Breast epithelium (tissue), 3 donors: Measurements from ENCODE around the gene CELF1.

Source experiments
- POLR2A ChIP-seq: fragments of 450-650 bp; IDR thresholded peaks from one replicate; pipeline ENCODE4 v1.6.1; 2016; ENCODE audit warnings: antibody characterized with exemption, mild to moderate bottlenecking, moderate library complexity
- POLR2AphosphoS5 ChIP-seq, 3 donors: sonication (generic); formaldehyde crosslinking; IDR thresholded peaks; one replicate each; pipeline ENCODE4 v1.6.1; 2017; ENCODE audit warnings: antibody characterized with exemption in 3 of 3
- TF ChIP-seq, protein P1 (sequence below), 3 donors: fragments of 450-650 bp; IDR thresholded peaks; one replicate each; pipeline ENCODE4 v1.5.1; 2016 to 2017; ENCODE audit warnings: antibody characterized with exemption in 3 of 3, mild to moderate bottlenecking in 3 of 3, moderate library complexity in 3 of 3

DNA sequence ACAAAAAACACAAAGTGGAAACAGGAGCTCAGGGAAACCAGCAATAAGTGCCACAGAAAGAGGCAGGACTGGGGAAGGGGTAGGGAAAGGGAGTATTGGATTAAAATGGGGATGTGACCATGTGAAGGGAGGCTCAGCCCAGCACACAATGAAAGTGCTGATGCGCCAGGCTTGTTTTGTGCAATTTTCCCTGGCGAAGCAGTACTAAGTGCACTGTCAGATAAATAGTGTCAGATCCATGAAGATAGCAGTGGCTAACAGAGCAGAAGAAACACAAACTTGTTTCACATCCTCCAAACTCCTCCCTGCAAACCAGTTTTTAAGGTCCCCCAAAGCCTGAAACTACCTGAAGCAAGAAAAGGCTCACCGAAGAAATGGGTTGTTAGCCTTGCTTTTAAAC is 53.3 kb downstream of the CELF1 start:
- TF ChIP-seq, protein P1, sequence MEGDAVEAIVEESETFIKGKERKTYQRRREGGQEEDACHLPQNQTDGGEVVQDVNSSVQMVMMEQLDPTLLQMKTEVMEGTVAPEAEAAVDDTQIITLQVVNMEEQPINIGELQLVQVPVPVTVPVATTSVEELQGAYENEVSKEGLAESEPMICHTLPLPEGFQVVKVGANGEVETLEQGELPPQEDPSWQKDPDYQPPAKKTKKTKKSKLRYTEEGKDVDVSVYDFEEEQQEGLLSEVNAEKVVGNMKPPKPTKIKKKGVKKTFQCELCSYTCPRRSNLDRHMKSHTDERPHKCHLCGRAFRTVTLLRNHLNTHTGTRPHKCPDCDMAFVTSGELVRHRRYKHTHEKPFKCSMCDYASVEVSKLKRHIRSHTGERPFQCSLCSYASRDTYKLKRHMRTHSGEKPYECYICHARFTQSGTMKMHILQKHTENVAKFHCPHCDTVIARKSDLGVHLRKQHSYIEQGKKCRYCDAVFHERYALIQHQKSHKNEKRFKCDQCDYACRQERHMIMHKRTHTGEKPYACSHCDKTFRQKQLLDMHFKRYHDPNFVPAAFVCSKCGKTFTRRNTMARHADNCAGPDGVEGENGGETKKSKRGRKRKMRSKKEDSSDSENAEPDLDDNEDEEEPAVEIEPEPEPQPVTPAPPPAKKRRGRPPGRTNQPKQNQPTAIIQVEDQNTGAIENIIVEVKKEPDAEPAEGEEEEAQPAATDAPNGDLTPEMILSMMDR (IDR thresholded peaks at IDR 0.05), result no peak
- TF ChIP-seq POLR2A (no peak), POLR2AphosphoS5 (IDR thresholded peaks at IDR 0.05) (no peak)
